Motor neuron (in vitro differentiated cells): ENCODE measurements around the gene WDR54. TPM values are rescaled to one million over a fixed set of nuclear protein-coding genes. Genes with fewer than 3 reads are reported as not detected.

ENCODE experiments used
- ATAC-seq, 8 experiments: fragments of 200-7000 bp; cut with Tn5 transposase; replicated peaks in 6 of 8; 2 replicates each; pipeline ENCODE4 v1.8.0; 2021; ENCODE audit warnings: mild to moderate bottlenecking in 8 of 8, moderate library complexity in 8 of 8
- H3K27ac ChIP-seq, 2 donors: fragments of 250-450 bp; sonication (Bioruptor Pico); 2 replicates each; pipeline ENCODE4 v1.9.0; 2021; ENCODE audit warnings: antibody characterized with exemption in 2 of 2, mild to moderate bottlenecking in 2 of 2, moderate library complexity in 1 of 2
- H3K4me1 ChIP-seq, 2 donors: fragments of 250-450 bp; sonication (Bioruptor Pico); replicated peaks in 1 of 2; 2 replicates each; pipeline ENCODE4 v1.6.1; 2021; ENCODE audit warnings: antibody characterized with exemption in 2 of 2, mild to moderate bottlenecking in 2 of 2, moderate library complexity in 1 of 2
- H3K4me3 ChIP-seq, 5 donors: fragments of 250-450 bp; sonication (Bioruptor Pico); 2 replicates each; pipeline ENCODE4 v1.9.0; 2021; ENCODE audit warnings: antibody characterized with exemption in 5 of 5, mild to moderate bottlenecking in 5 of 5, moderate library complexity in 4 of 5
- WGBS, 10 experiments: fragments of 450-650 bp; shearing (Covaris generic); methylation state at CpG; one replicate each; pipeline ENCODE4 v1.0.0; 2022; 5-methylcytosine and 5-hydroxymethylcytosine counted together
- in situ Hi-C, 9 experiments: fragments of 400-800 bp; cut with MboI; loops; one replicate each; pipeline ENCODE4 v1.15.0; 2021; ENCODE audit warnings: low sequenced_read_pairs in 9 of 9, low pct_unique_long_range_greater_than_20kb in 2 of 9; ENCODE audit not compliant: unreplicated experiment in 9 of 9
- total RNA-seq, 8 experiments: library from RNA; unstranded; fragments of 300-600 nt; gene quantifications; 2 replicates each; pipeline versions ENCODE4 v1.2.3 to v1.2.4, GENCODE V29; 2022

The WDR54 gene, protein sequence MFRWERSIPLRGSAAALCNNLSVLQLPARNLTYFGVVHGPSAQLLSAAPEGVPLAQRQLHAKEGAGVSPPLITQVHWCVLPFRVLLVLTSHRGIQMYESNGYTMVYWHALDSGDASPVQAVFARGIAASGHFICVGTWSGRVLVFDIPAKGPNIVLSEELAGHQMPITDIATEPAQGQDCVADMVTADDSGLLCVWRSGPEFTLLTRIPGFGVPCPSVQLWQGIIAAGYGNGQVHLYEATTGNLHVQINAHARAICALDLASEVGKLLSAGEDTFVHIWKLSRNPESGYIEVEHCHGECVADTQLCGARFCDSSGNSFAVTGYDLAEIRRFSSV
- 10 to 100 TPM; 15.1 to 63.7 (median 49.5) TPM for total RNA-seq

DNA sequence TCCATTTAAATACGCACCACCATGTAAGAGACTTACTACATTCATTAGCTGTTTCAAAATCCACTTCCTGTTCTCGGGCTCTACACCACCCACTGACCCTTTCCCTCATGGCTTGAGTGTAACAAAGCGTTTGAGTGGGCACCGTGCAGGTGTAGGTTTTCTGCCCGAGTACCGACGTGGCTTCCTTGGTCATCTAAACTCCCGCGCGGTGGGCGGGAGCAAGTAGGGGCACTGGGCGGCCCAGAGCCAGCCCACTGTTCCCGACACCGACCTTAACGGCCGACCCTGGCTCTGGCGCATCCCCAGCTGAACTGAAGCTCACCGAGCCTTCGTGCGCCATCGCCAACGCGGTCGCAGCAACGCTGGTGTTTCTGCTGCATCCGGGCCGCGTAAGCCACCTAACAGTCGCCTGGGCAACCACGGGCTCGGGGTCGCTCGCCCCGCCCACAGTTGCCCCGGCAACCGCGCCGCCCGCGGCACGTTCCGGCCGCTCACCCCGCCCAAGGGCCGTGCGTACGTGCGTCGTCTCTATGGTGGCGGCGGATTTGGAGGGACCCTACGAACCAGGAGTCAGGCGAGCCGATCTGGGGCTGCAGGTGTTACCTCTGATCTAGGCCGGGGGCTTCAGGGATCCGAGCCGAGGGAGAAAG is at the start of gene WDR54, which contains the start of gene C2orf81:
WDR54 (plus strand) TSS at position 510 of the 650 bp plus-strand sequence. CDS start 424 bp downstream, outside the sequence.
C2orf81 (minus strand) TSS at position 399 of the 650 bp plus-strand sequence; CDS start at position 340, 59 bp downstream.
- peak within 1 kb of the TSS; percentile 89 to 97 for H3K27ac ChIP-seq
- in situ Hi-C loops = no loop called here
- ATAC-seq = peak; percentile 79 to 97 (median 95)
- peak within 1 kb of the TSS; percentile 52 to 70 (median 57) for H3K4me3 ChIP-seq
- H3K4me1 ChIP-seq = peaks cover 0 to 17% of the 10 kb centered on the region in 2 donors
- WGBS, 10 experiments = 0 to 13% (median 6%) methylated on average over 4 to 16 of the region's 57 CpGs; no CpG with 5 or more reads in 2 of the 10 experiments

DNA sequence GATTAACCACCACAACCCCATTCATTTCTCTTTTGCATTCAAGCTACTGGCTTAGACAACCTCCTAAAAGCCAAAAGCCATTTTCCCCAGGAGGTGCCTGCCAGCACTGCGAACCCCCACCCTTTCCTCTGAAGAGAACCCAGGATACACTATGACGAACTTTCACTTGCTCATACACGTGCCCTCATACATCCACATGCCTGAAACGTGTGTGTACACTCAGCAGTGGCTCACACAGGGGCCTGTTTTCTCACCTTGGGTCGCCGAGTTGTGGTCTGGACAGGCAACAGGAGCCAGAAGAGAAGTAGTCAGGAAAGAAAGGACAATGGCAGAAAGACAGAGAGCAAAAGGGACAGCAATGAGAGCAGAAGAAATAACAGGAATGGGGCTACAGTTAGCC is 48.9 kb upstream of the WDR54 start:
- peaks cover 14 to 15% of the 10 kb centered on the region in 2 donors for H3K4me1 ChIP-seq
- H3K4me3 ChIP-seq = peak overlapping the region in 3 of 5 donors; percentile 57 to 65 (median 59)
- H3K27ac ChIP-seq = no peak overlapping the region
- ATAC-seq = no peak
- in situ Hi-C loops = no loop called here
- 64 to 100% (median 83%) methylated on average over 1 to 6 of the region's 6 CpGs; no CpG with 5 or more reads in 4 of the 10 experiments for WGBS, 10 experiments

DNA sequence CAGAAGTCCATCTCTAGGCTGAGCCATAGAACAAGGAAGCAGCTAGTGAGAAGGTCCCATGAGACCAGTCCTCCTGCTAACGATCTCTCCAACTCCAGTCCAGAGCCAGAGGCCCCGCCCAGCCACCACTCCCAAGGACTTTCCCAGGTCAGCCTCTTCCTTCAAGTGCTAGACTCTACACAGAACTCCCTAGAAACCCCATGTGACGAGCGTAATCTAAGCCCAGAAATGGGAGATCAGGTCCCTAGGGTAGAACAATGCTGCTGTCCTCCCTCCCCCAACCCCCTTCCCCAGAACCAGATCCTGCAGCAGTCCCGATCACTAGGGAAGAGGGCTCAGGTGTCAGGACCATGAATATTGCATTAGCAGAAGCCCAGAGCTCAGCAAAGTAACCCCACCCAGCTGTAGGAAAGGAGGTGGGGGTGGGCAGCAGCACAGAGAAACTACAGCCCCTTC is 48.3 kb upstream of the WDR54 start:
- H3K27ac ChIP-seq = no peak overlapping the region
- WGBS, 10 experiments = 61% methylated on average over 3 of the region's 5 CpGs; no CpG with 5 or more reads in 9 of the 10 experiments
- in situ Hi-C loops = no loop called here
- H3K4me1 ChIP-seq = peaks cover 14 to 15% of the 10 kb centered on the region in 2 donors
- peak in 7 of 8 experiments; percentile 20 to 91 (median 44) for ATAC-seq
- H3K4me3 ChIP-seq = peak overlapping the region; percentile 57 to 80 (median 65)

DNA sequence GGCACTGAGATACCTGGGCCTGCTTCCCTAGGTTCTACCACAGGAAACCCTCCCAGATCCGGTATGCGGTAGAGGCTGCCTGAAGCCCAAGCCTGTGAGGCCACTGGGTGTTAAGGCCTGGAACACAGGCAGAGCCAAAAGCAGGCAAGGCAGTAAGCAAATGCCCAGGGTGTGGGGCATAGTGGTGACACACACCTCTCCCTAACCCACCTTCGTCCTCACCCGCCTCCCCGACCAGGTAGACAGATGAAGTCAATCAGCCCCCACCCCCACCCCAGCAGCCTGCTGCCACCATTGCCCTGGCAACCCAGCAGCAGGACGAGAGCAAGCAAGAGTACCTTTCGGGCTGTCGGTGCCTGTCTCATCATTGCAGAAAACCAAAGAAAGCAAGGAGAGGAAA is 47.5 kb upstream of the WDR54 start:
- H3K4me3 ChIP-seq = peak overlapping the region; percentile 57 to 80 (median 65)
- peak overlapping the region; percentile 80 to 81 for H3K27ac ChIP-seq
- 40 to 90% (median 74%) methylated on average over 1 to 2 of the region's 8 CpGs; no CpG with 5 or more reads in 6 of the 10 experiments for WGBS, 10 experiments
- in situ Hi-C loops = no loop called here
- peak in 5 of 8 experiments; percentile 19 to 43 (median 27) for ATAC-seq
- H3K4me1 ChIP-seq = peaks cover 16 to 19% of the 10 kb centered on the region in 2 donors

DNA sequence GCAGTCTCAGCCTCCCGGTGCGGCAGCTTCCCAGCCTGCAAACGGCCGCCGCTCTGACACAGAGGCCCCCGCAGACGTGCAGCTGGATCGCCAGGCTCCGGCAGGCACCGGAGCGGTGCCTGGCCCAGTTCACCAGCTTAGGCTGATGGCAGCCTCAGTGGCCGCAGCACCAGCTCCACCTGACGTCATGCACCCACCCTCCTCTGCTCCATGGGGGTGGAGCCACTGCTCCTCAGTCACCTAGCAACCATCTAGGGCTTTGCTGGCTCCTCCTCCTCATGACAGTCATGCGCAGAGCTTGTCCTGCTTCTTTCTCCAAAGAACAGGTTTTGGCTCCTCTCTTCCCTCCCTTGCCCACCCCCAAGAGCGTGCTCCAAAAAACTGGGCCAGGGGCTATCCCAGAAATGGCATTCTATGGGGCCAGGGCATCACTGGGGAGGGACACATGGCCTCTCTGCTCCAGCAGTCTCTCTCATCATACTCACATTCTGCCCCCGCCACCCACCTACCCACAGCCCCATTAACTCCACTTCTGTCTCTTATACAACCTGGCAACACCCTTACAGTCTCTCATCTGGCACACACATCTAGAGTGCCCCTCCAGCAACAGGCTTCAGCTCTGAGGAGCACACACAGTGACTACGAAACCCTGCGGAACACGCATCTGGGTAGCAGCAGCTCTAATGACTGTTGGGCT is 46.9 kb upstream of the WDR54 start:
- H3K4me1 ChIP-seq = peaks cover 23 to 25% of the 10 kb centered on the region in 2 donors
- H3K27ac ChIP-seq = peak overlapping the region; percentile 80 to 81
- WGBS, 10 experiments = 1 to 93% (median 57%) methylated on average over 3 to 11 of the region's 19 CpGs; no CpG with 5 or more reads in 6 of the 10 experiments

DNA sequence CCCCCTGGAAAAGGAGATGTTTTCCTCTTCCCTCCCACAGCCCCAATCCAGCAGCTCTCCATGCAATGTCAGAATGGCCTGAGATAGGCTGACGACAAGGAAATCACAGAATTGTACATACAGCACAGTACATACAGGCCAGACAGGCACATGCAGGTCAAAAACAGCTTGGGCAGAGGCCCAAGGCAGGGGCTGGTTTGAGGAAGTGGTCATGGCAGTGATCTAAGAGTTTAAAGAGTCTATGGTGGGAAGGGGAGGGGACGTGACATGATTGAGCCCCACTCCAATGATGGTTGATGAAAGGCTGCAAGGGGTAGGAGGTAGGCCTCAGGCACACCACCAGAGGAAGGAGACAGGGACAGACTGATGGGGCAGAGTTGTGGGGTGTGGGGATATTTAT is 45.7 kb upstream of the WDR54 start:
- Histone ChIP-seq H3K4me1 (peaks cover 26 to 30% of the 10 kb centered on the region in 2 donors), H3K4me3 (no peak overlapping the region), H3K27ac (no peak overlapping the region)
- WGBS, 10 experiments = 67 to 100% (median 83%) methylated on average over 1 of the region's 2 CpGs; no CpG with 5 or more reads in 7 of the 10 experiments
- ATAC-seq = no peak
- in situ Hi-C loops = no loop called here

More for the DNA sequence above, 46.9 kb upstream of the WDR54 start:
- peak overlapping the region; percentile 57 to 80 (median 65) for H3K4me3 ChIP-seq
- ATAC-seq = peak; percentile 49 to 99 (median 98)
- in situ Hi-C loops = no loop called here

DNA sequence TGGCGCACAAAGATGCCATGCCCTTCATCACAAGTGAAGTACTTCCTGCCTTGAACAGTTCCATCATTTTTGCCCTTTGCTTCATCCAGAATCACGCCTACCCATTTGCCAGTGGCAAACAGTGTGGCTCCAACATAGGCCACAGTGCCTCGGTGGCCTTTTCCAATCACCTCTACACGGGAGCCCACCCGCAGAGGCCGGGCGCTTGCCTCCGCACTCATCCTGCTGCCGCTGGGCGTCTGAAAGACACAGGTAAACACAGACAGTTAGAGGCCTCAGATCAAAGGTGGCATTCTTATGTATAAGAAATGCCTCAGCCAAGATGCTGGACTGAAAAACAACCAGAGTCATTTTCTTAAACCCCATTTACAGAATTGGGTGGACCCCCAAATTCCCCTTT is 43.5 kb upstream of the WDR54 start:
- Histone ChIP-seq H3K27ac (no peak overlapping the region), H3K4me3 (no peak overlapping the region), H3K4me1 (peaks cover 21 to 23% of the 10 kb centered on the region in 2 donors)
- WGBS, 10 experiments = 60 to 100% (median 93%) methylated on average over 2 to 8 of the region's 10 CpGs; no CpG with 5 or more reads in 3 of the 10 experiments
- no peak for ATAC-seq
- in situ Hi-C loops = no loop called here

DNA sequence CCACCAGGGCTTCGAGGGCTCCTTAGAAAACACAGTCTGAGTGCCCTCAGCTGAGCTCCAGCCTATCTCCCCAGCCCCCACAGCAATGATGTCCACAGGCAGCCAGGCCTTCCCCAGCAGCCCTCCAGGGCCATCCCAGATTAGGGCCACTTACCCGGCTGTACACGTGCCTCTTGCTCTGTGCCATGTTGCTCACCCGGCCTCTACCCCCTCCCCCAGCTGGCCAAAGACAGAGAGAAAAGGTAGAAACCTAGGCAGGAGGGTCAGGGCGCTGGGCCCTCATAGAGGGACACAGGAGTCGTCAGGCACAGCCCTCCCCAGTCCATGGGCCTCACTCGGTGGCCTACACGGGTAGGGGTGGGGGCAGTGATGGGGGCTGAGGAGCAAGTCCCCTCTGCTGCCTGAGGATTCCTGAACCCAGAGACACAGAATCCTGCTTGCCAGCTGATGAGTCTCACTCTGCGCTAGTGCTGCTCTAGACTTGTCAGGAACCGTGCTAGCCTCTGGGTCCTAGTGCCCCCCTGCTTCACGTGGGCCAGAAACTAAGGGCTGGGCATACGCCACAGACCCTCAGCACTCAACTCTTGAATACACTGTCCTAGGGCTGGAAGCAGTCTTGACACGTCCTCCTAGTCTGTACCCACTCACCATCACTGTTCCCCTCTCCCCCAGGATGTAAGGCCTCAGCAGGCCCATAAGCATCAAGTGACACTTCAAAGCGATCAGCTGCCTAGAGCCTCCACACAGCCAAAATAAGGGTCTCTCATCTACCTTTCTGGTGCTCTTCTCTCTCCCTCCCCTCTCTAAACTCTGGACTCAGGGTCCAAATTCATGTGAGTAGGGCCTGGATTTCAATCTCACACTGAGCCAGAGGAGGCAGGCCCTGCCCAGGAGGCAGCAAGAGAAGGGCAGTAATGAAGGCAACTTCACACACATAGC is 41.4 kb upstream of the WDR54 start, which contains the start of gene DCTN1:
DCTN1 (minus strand) TSS at position 461 of the 939 bp plus-strand sequence; CDS start at position 187, 274 bp downstream.
- peaks cover 17 to 21% of the 10 kb centered on the region in 2 donors for H3K4me1 ChIP-seq
- peak; percentile 90 to 96 (median 96) for ATAC-seq
- WGBS, 10 experiments = 10 to 100% (median 90%) methylated on average over 1 to 5 of the region's 14 CpGs; no CpG with 5 or more reads in 4 of the 10 experiments
- peak within 1 kb of the TSS; percentile 41 to 51 (median 44) for H3K4me3 ChIP-seq
- in situ Hi-C loops = no loop called here
- peak within 1 kb of the TSS; percentile 60 to 66 for H3K27ac ChIP-seq

DNA sequence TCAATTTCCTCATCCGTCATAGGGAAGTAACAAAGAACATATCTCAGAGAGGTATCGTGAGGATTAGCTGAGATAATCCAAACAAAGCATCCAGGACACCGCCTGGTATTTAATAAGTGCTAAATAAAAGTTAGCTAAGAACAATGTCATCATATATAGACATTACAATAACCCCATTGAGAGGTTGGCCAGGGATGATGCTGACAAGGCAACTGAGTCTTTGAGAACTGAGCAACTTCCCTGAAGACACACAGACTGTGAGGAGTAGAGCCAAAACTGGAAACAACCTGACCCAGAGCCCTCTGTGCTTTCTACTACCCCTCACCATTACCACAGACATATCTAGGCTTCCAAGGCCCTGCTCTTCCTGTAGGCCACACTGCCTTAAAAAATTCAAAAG is 39.8 kb upstream of the WDR54 start:
- ATAC-seq = no peak
- in situ Hi-C loops = no loop called here
- WGBS, 10 experiments = 83 to 100% (median 95%) methylated on average over 1 to 3 of the region's 3 CpGs; no CpG with 5 or more reads in 1 of the 10 experiments
- Histone ChIP-seq H3K27ac (no peak overlapping the region), H3K4me1 (peaks cover 25 to 36% of the 10 kb centered on the region in 2 donors), H3K4me3 (no peak overlapping the region)

DNA sequence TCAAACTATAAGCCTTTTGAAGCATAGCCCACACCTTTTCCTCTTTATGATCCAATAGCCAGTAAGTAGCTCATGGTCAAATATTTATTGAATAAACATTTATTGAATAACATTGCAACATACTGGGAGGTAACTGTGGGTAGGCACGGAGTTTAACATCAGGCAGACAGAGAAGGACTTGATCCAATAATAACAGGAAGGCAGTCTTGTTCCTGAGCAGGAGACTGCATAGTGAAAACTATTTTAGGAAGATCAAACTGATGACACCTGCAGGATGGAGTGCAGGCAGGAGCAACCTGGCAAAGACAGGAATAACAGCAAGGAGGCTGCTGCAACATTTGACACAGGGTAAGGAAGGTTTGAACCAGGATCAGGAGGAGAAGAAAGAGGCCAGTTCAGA is 38.3 kb upstream of the WDR54 start:
- in situ Hi-C loops = no loop called here
- peak in 3 of 8 experiments; percentile 26 to 52 (median 40) for ATAC-seq
- Histone ChIP-seq H3K4me3 (no peak overlapping the region), H3K27ac (no peak overlapping the region), H3K4me1 (peaks cover 25 to 37% of the 10 kb centered on the region in 2 donors)
- 0 to 100% (median 72%) methylated on average over 1 of the region's 1 CpG; no CpG with 5 or more reads in 2 of the 10 experiments for WGBS, 10 experiments

DNA sequence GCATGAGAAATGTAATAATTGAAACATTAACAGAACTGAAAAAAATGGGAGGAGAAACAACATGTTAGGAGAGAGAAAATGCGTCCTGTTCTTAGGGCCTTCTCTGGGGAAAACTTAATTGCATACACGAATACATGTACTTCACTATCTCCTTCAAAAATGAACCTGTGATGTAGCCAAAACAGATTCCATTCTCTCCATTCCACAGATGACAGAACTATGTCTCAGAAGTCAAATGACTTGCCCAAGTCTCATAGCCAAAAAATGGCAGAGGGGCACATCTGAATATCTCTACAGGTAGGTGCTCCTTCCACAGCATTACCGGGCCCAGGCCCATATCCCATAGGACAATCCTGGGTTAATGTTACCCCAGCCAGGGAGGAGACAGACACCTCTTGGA is 37.5 kb upstream of the WDR54 start:
- 17 to 100% (median 81%) methylated on average over 1 to 3 of the region's 3 CpGs; no CpG with 5 or more reads in 2 of the 10 experiments for WGBS, 10 experiments
- ATAC-seq = no peak
- peaks cover 23 to 36% of the 10 kb centered on the region in 2 donors for H3K4me1 ChIP-seq
- in situ Hi-C loops = no loop called here
- H3K4me3 ChIP-seq = no peak overlapping the region
- no peak overlapping the region for H3K27ac ChIP-seq
